Measurements from ENCODE around the gene PDE6G. TPM values are rescaled to one million over a fixed set of nuclear protein-coding genes. Genes with fewer than 3 reads are reported as not detected.
A peak's percentile ranks its signal among the peaks of the same experiment; 100 is the strongest.
"Not testable (repeated sequence)": the region's sequence is repeated elsewhere in the genome, so short reads cannot be mapped to it uniquely, and the experiment has no call there.

The PDE6G gene
- total RNA-seq, 1 donor from 2014 or later = 0.50 TPM

GRCh38 chr17:81682565-81683207 lies 26.3 kb upstream of the PDE6G start:
- no peak for DNase-seq (ENCODE audit: low spot score, unreplicated experiment)
- Mint-ChIP-seq H3K27me3 (no peaks in the 10 kb centered on the region), H3K9me3 (ENCODE audit: low read depth) (no peaks in the 10 kb centered on the region), H3K36me3 (ENCODE audit: insufficient read depth) (peaks cover 8% of the 10 kb centered on the region), H3K4me1 (ENCODE audit: low read depth) (peaks cover 13% of the 10 kb centered on the region), H3K27ac (peak overlapping the region; percentile 88), H3K4me3 (ENCODE audit: low read depth) (peak overlapping the region; percentile 89)
- TF ChIP-seq, protein P1, sequence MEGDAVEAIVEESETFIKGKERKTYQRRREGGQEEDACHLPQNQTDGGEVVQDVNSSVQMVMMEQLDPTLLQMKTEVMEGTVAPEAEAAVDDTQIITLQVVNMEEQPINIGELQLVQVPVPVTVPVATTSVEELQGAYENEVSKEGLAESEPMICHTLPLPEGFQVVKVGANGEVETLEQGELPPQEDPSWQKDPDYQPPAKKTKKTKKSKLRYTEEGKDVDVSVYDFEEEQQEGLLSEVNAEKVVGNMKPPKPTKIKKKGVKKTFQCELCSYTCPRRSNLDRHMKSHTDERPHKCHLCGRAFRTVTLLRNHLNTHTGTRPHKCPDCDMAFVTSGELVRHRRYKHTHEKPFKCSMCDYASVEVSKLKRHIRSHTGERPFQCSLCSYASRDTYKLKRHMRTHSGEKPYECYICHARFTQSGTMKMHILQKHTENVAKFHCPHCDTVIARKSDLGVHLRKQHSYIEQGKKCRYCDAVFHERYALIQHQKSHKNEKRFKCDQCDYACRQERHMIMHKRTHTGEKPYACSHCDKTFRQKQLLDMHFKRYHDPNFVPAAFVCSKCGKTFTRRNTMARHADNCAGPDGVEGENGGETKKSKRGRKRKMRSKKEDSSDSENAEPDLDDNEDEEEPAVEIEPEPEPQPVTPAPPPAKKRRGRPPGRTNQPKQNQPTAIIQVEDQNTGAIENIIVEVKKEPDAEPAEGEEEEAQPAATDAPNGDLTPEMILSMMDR (IDR thresholded peaks at IDR 0.05; ENCODE audit: unreplicated experiment) = no peak

DNA sequence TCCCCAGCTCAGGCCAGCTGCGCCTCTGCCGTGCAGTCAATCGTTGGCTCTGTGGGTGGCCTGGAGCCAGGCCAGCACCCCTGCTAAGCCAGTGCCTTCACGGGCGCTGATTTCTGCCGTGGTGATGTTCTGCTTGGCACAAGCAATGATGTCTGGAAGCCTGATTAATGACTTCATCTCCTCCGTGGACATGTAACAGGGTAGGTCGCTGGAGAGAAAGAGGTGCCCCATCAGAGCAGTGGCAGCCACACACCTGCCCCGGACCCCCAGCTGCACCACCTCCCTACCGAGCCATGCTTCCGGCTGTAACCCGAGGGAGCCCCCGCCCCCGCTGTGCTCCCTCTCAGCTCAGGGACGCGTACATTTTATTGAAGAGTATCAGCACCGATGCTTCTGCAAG lies 25.3 kb upstream of the PDE6G start:
- no peak for DNase-seq (ENCODE audit: low spot score, unreplicated experiment)
- H3K27ac Mint-ChIP-seq = no peak overlapping the region
- peaks cover 3% of the 10 kb centered on the region for H3K36me3 Mint-ChIP-seq (ENCODE audit: insufficient read depth)
- no peak overlapping the region for H3K4me3 Mint-ChIP-seq (ENCODE audit: low read depth)
- no peaks in the 10 kb centered on the region for H3K9me3 Mint-ChIP-seq (ENCODE audit: low read depth)
- TF ChIP-seq, protein P1 (IDR thresholded peaks at IDR 0.05; ENCODE audit: unreplicated experiment) = no peak
- H3K27me3 Mint-ChIP-seq = no peaks in the 10 kb centered on the region
- peaks cover 13% of the 10 kb centered on the region for H3K4me1 Mint-ChIP-seq (ENCODE audit: low read depth)

DNA sequence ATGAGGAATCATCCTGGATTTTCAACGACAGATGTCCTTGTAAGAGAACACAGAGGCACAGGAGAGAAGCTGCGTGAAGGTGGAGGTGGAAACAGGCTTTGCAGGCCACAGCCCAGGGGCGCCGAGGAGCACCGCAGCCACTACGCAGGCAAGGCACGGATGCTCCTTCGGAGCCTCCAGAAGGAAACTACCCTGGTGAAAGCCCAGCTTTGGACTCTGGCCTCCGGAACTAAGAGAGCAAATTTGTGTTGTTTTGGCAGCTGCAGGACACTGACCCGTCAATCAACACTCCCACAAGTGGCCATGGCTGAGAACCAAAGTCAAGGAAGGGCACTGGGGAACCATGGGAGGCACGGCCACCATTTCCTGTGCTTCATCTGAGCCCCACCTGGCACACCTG lies 23.8 kb upstream of the PDE6G start:
- Mint-ChIP-seq H3K27ac (no peak overlapping the region), H3K27me3 (no peaks in the 10 kb centered on the region), H3K4me3 (ENCODE audit: low read depth) (no peak overlapping the region)

DNA sequence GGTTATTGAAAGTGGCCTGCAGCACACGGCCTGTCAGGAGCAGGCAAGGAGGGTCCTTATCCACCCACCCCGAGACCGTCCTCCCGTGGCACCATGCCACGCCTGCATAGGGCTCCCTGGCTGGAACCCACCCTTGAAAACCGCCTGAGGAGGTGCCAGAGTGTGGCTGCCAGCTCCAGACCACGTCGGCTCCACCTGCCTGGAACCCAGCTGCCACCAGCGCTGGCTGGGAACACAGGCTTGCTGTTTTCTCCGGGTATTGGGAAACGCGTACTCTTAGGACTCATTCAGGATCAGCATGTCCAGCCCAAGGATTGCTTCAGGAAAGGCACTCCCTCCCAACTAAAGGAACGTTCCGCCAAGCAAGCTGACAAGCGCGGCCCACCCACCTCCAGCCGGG lies 20.6 kb upstream of the PDE6G start:
- TF ChIP-seq, protein P1 (IDR thresholded peaks at IDR 0.05; ENCODE audit: unreplicated experiment) = no peak
- H3K4me1 Mint-ChIP-seq (ENCODE audit: low read depth) = peaks cover 3% of the 10 kb centered on the region
- H3K27me3 Mint-ChIP-seq = no peaks in the 10 kb centered on the region
- H3K27ac Mint-ChIP-seq = no peak overlapping the region
- DNase-seq (ENCODE audit: low spot score, unreplicated experiment) = no peak
- H3K4me3 Mint-ChIP-seq (ENCODE audit: low read depth) = no peak overlapping the region
- no peaks in the 10 kb centered on the region for H3K9me3 Mint-ChIP-seq (ENCODE audit: low read depth)
- H3K36me3 Mint-ChIP-seq (ENCODE audit: insufficient read depth) = peaks cover 6% of the 10 kb centered on the region

More for the DNA sequence above, 23.8 kb upstream of the PDE6G start:
- Mint-ChIP-seq H3K4me1 (ENCODE audit: low read depth) (peaks cover 16% of the 10 kb centered on the region), H3K9me3 (ENCODE audit: low read depth) (no peaks in the 10 kb centered on the region), H3K36me3 (ENCODE audit: insufficient read depth) (peaks cover 2% of the 10 kb centered on the region)
- DNase-seq (ENCODE audit: low spot score, unreplicated experiment) = no peak
- TF ChIP-seq, protein P1 (IDR thresholded peaks at IDR 0.05; ENCODE audit: unreplicated experiment) = no peak

DNA sequence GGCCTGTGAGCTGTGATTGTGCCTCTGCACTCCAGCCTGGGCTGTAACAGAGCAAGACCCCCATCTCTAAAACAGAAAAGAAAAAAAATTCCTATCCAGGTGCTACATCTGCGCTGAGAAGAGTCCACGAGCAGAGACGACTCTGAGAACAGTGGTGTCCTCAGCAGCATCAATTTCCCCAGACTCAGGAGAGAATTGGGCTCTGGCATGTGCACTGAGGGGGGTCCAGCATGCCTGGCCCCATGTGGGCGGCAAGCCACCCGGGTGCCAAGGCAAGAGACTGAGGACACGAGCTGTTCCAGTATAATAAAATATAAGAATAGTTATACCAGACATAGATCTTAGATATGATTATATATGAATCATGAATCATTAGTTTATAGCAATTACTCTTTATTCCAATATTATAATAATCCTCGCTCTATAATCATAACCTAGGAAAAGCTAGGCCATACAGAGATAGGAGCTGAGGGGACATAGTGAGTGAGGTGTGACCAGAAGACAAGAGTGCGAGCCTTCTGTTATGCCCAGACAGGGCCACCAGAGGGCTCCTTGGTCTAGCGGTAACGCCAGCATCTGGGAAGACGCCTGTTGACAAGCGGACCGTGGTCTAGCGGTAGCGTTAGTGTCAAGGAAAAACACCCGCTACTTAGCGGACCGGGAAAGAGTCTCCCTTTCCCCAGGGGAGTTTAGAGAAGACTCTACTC lies 19.3 kb upstream of the PDE6G start:
- not testable (repeated sequence) for H3K4me3 Mint-ChIP-seq (ENCODE audit: low read depth); H3K27me3 Mint-ChIP-seq; H3K4me1 Mint-ChIP-seq (ENCODE audit: low read depth); DNase-seq (ENCODE audit: low spot score, unreplicated experiment); H3K36me3 Mint-ChIP-seq (ENCODE audit: insufficient read depth); H3K27ac Mint-ChIP-seq; H3K9me3 Mint-ChIP-seq (ENCODE audit: low read depth)
- TF ChIP-seq, protein P1 (IDR thresholded peaks at IDR 0.05; ENCODE audit: unreplicated experiment) = peak; percentile 61
